ENCODE results near the gene ACOT6. TPM values are rescaled to one million over a fixed set of nuclear protein-coding genes. Genes with fewer than 3 reads are reported as not detected.
A peak's percentile ranks its signal among the peaks of the same experiment; 100 is the strongest.

Gene ACOT6
- polyA plus RNA-seq, 1 of the 3 experiments (the other 2 are of a cell fraction), result not detected

- no peaks in the 10 kb centered on the region for H3K27me3 ChIP-seq (ENCODE audit: insufficient read depth)
- no peaks in the 10 kb centered on the region for H3K79me2 ChIP-seq (ENCODE audit: insufficient read depth)
- POLR2A ChIA-PET, result no interaction called here
- H3K9me3 ChIP-seq, result no peaks in the 10 kb centered on the region
- H3K4me3 ChIP-seq (ENCODE audit: low read depth in 2 of 2, low read length in 1 of 2), result no peak overlapping the region
- TF ChIP-seq CTCF (IDR thresholded peaks at IDR 0.05), result no peak
- no peak for TF ChIP-seq FOXM1 (IDR thresholded peaks at IDR 0.05; ENCODE audit: low read depth)
- no peak for TF ChIP-seq NRF1 (IDR thresholded peaks at IDR 0.05; ENCODE audit: low read depth, low read length)
- TF ChIP-seq EP300 (IDR thresholded peaks at IDR 0.05; ENCODE audit: borderline replicate concordance in 1 of 2, low read depth in 1 of 2, low read length in 1 of 2), result no peak
- TF ChIP-seq, protein P1, sequence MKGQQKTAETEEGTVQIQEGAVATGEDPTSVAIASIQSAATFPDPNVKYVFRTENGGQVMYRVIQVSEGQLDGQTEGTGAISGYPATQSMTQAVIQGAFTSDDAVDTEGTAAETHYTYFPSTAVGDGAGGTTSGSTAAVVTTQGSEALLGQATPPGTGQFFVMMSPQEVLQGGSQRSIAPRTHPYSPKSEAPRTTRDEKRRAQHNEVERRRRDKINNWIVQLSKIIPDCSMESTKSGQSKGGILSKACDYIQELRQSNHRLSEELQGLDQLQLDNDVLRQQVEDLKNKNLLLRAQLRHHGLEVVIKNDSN (IDR thresholded peaks at IDR 0.05; ENCODE audit: borderline replicate concordance, low read depth), result 0 out of 2 replicates have a peak, but pooled peaks have one; percentile 28
- no peak for TF ChIP-seq POLR2AphosphoS5 (IDR thresholded peaks at IDR 0.05; ENCODE audit: low read depth, low read length)
- WGBS (ENCODE audit: low lambda C conversion rate), result 73% methylated on average over 2 of the region's 2 CpGs
- H3K4me1 ChIP-seq (ENCODE audit: control insufficient read depth in 1 of 2, insufficient read depth in 2 of 2, low read depth in 1 of 2, low read length in 1 of 2), result no peaks in the 10 kb centered on the region
- H3K9me2 ChIP-seq, result no peaks in the 10 kb centered on the region
- CTCF ChIA-PET, result no interaction called here
- DNase-seq, result no peak
- H4K20me1 ChIP-seq (ENCODE audit: insufficient read depth), result no peaks in the 10 kb centered on the region
- H3K9ac ChIP-seq, result no peak overlapping the region
- H2AFZ ChIP-seq (ENCODE audit: low read depth), result no peak overlapping the region
- H3K4me2 ChIP-seq, result no peak overlapping the region
- peaks cover 11% of the 10 kb centered on the region for H3F3A ChIP-seq (replicated peaks; ENCODE audit: insufficient read depth)
- no peaks in the 10 kb centered on the region for H3K36me3 ChIP-seq (replicated peaks in 1 of 2; ENCODE audit: control insufficient read depth in 1 of 2, insufficient read depth in 2 of 2, low read length in 1 of 2)
- H3K27ac ChIP-seq (ENCODE audit: low read depth in 2 of 2, low read length in 1 of 2), result no peak overlapping the region
These were observed 1.6 kb upstream of the ACOT6 start for GRCh38 chr14:73610687-73611086.

GRCh38 chr14:73613046-73613383 is 698 bp downstream of the ACOT6 start:
- TF ChIP-seq SMC3 (IDR thresholded peaks at IDR 0.05; ENCODE audit: low read depth, low read length) (no peak), YY1 (IDR thresholded peaks at IDR 0.05; ENCODE audit: low read depth) (no peak), TEAD4 (IDR thresholded peaks at IDR 0.05; ENCODE audit: borderline replicate concordance, insufficient read depth) (no peak), NFIC (IDR thresholded peaks at IDR 0.05; ENCODE audit: borderline replicate concordance) (no peak), EZH2phosphoT487 (IDR thresholded peaks at IDR 0.05; ENCODE audit: borderline replicate concordance, low read depth) (no peak), ELF1 (IDR thresholded peaks at IDR 0.05) (no peak), FOXJ3 (CRISPR knock-in tag; IDR thresholded peaks at IDR 0.05) (no peak), TCF12 (IDR thresholded peaks at IDR 0.05) (no peak), CTCF (IDR thresholded peaks at IDR 0.05) (no peak), RXRA (IDR thresholded peaks at IDR 0.05; ENCODE audit: borderline replicate concordance, low read depth) (no peak)
- TF ChIP-seq, protein P1 (IDR thresholded peaks at IDR 0.05; ENCODE audit: borderline replicate concordance, low read depth), result no peak
- POLR2A ChIA-PET, result interaction anchor here (0.7 to 1.9 kb wide), 6 partner anchors 43 to 555 kb away, joined by 3 to 8 read pairs (median 4); partner anchors contain the start of genes ACOT2, RBM25 and RIOX1

More at GRCh38 chr14:73613046-73613383, 698 bp downstream of the ACOT6 start:
- 26% methylated on average over 7 of the region's 13 CpGs for WGBS (ENCODE audit: low lambda C conversion rate)
- peaks cover 11% of the 10 kb centered on the region for H3F3A ChIP-seq (replicated peaks; ENCODE audit: insufficient read depth)
- peak overlapping the region; percentile 47; the same call in 1 of the 2 replicates for H3K9ac ChIP-seq
- H3K9me2 ChIP-seq, result no peaks in the 10 kb centered on the region
- H4K20me1 ChIP-seq (ENCODE audit: insufficient read depth), result no peaks in the 10 kb centered on the region
- H3K4me2 ChIP-seq, result peak overlapping the region; percentile 88
- DNase-seq, result no peak
- no peaks in the 10 kb centered on the region for H3K4me1 ChIP-seq (ENCODE audit: control insufficient read depth in 1 of 2, insufficient read depth in 2 of 2, low read depth in 1 of 2, low read length in 1 of 2)
- H2AFZ ChIP-seq (ENCODE audit: low read depth), result peak overlapping the region; percentile 93
- no peaks in the 10 kb centered on the region for H3K9me3 ChIP-seq
- H3K4me3 ChIP-seq (ENCODE audit: low read depth in 2 of 2, low read length in 1 of 2), result peak overlapping the region; percentile 60 to 62
- no peaks in the 10 kb centered on the region for H3K79me2 ChIP-seq (ENCODE audit: insufficient read depth)
- CTCF ChIA-PET, result interaction anchor here (0.6 to 2.5 kb wide), 5 partner anchors 10 to 440 kb away, joined by 3 to 10 read pairs (median 4); no protein-coding TSS in a partner anchor
- no peaks in the 10 kb centered on the region for H3K36me3 ChIP-seq (replicated peaks in 1 of 2; ENCODE audit: control insufficient read depth in 1 of 2, insufficient read depth in 2 of 2, low read length in 1 of 2)
- no peak overlapping the region for H3K27ac ChIP-seq (ENCODE audit: low read depth in 2 of 2, low read length in 1 of 2)
- H3K27me3 ChIP-seq (ENCODE audit: insufficient read depth), result no peaks in the 10 kb centered on the region
